Gastroesophageal sphincter (tissue), 3 donors: ENCODE measurements around the gene TLCD3B.

Experiments used
- CTCF ChIP-seq, 4 experiments: fragments of 200-600 bp in 2 of 4; fragments of 450-650 bp in 2 of 4; sonication (generic) in 1 of 4; IDR thresholded peaks; one replicate each; pipeline ENCODE4 v1.5.1; 2017 to 2019; ENCODE audit warnings: antibody characterized with exemption in 4 of 4, mild to moderate bottlenecking in 2 of 4, moderate library complexity in 2 of 4
- POLR2A ChIP-seq, 2 donors: fragments of 450-650 bp; IDR thresholded peaks; one replicate each; pipeline ENCODE4 v1.6.1; 2017; ENCODE audit warnings: antibody characterized with exemption in 2 of 2, mild to moderate bottlenecking in 2 of 2, moderate library complexity in 1 of 2

- peak in 2 of 4 experiments; percentile 31 to 67 for TF ChIP-seq CTCF (IDR thresholded peaks at IDR 0.05)
- TF ChIP-seq POLR2A (IDR thresholded peaks at IDR 0.05): peak in 1 of 2 donors; percentile 54
These were observed 33.0 kb upstream of the TLCD3B start for GRCh38 chr16:30063893-30064728.
